GM21576 (cell line): ENCODE results near the gene EWSR1.

ENCODE experiments used
- ATAC-seq: cut with Tn5 transposase; IDR thresholded peaks from one replicate; pipeline ENCODE4 v1.9.1; 2021; ENCODE audit warnings: mild to moderate bottlenecking, moderate library complexity; ENCODE audit not compliant: unreplicated experiment

Gene EWSR1

GRCh38 chr22:29315286-29316140 lies 47.4 kb downstream of the EWSR1 start, which contains the start of gene RASL10A:
TSS of gene RASL10A (minus strand) at chr22:29315697. CDS start at chr22:29315246, 451 bp downstream.
- no peak for ATAC-seq

GRCh38 chr22:29316141-29316828 lies 48.2 kb downstream of the EWSR1 start:
- ATAC-seq: no peak

- no peak for ATAC-seq
Observed at GRCh38 chr22:29317827-29318454, 49.9 kb downstream of the EWSR1 start.

GRCh38 chr22:29319072-29319471 lies 51.0 kb downstream of the EWSR1 start:
- no peak for ATAC-seq

GRCh38 chr22:29320546-29320945 lies 52.5 kb downstream of the EWSR1 start:
- no peak for ATAC-seq

GRCh38 chr22:29323641-29324040 lies 55.6 kb downstream of the EWSR1 start:
- no peak for ATAC-seq

- no peak for ATAC-seq
Observed at GRCh38 chr22:29325356-29325755, 57.3 kb downstream of the EWSR1 start.

- ATAC-seq: no peak
Observed at GRCh38 chr22:29325785-29326315, 57.8 kb downstream of the EWSR1 start.

GRCh38 chr22:29326481-29326880 lies 58.4 kb downstream of the EWSR1 start:
- ATAC-seq: no peak

- ATAC-seq: no peak
Observed at GRCh38 chr22:29327089-29327764, 59.2 kb downstream of the EWSR1 start.

GRCh38 chr22:29328055-29328454 lies 60.0 kb downstream of the EWSR1 start:
- ATAC-seq: no peak

GRCh38 chr22:29328566-29329500 lies 60.8 kb downstream of the EWSR1 start:
- no peak for ATAC-seq

- no peak for ATAC-seq
Observed at GRCh38 chr22:29329581-29329980, 61.5 kb downstream of the EWSR1 start.

GRCh38 chr22:29330291-29330690 lies 62.2 kb downstream of the EWSR1 start:
- ATAC-seq: no peak

GRCh38 chr22:29330753-29331152 lies 62.7 kb downstream of the EWSR1 start:
- no peak for ATAC-seq

GRCh38 chr22:29331213-29331612 lies 63.1 kb downstream of the EWSR1 start:
- ATAC-seq: no peak

GRCh38 chr22:29331658-29332300 lies 63.7 kb downstream of the EWSR1 start:
- no peak for ATAC-seq

- ATAC-seq: no peak
Observed at GRCh38 chr22:29332886-29333496, 64.9 kb downstream of the EWSR1 start.

GRCh38 chr22:29334148-29334547 lies 66.1 kb downstream of the EWSR1 start:
- ATAC-seq: no peak
